CD4-positive, CD25-positive, alpha-beta regulatory T cell (primary cell): Measurements from ENCODE around the gene NEURL3. TPM values are rescaled to one million over a fixed set of nuclear protein-coding genes. Genes with fewer than 3 reads are reported as not detected.
A peak's percentile ranks its signal among the peaks of the same experiment; 100 is the strongest.

Experiments used
- ATAC-seq, 2 donors: fragments of 150-1000 bp; cut with Tn5 transposase; one replicate each; pipeline ENCODE4 v1.10.0; 2021; ENCODE audit warnings: low read depth in 2 of 2, moderate number of reproducible peaks in 2 of 2, moderate library complexity in 1 of 2
- DNase-seq, 3 donors: peaks; one replicate each; pipeline versions ENCODE4 v3.0.0 to v3.0.0-alpha.2; 2012 to 2022; ENCODE audit warnings: mixed read lengths in 1 of 3
- H3K27ac ChIP-seq: one replicate; pipeline ENCODE4 v1.7.0; 2013; ENCODE audit warnings: mild to moderate bottlenecking, low read length; ENCODE audit not compliant: insufficient read depth, poor library complexity, severe bottlenecking
- H3K27me3 ChIP-seq: one replicate; pipeline ENCODE4 v1.7.0; 2013; ENCODE audit warnings: low read length; ENCODE audit not compliant: control insufficient read depth, insufficient read depth
- H3K36me3 ChIP-seq: one replicate; pipeline ENCODE4 v1.7.0; 2013; ENCODE audit warnings: mild to moderate bottlenecking, low read length, moderate library complexity; ENCODE audit not compliant: control insufficient read depth, insufficient read depth
- H3K4me1 ChIP-seq: 2 replicates; pipeline ENCODE4 v1.7.0; 2013; ENCODE audit warnings: mild to moderate bottlenecking, low read length; ENCODE audit not compliant: insufficient read depth, control insufficient read depth, poor library complexity, severe bottlenecking
- H3K4me3 ChIP-seq: one replicate; pipeline ENCODE4 v1.7.0; 2013; ENCODE audit warnings: low read depth, mild to moderate bottlenecking, low read length, moderate library complexity
- H3K9me3 ChIP-seq, 2 experiments: 1 replicate in 1 of 2; 2 replicates in 1 of 2; pipeline ENCODE4 v1.7.0; 2013; ENCODE audit warnings: low read length in 2 of 2, mild to moderate bottlenecking in 1 of 2, moderate library complexity in 1 of 2; ENCODE audit not compliant: control insufficient read depth in 2 of 2
- H3K27ac Mint-ChIP-seq, 3 donors: one replicate each; pipeline ENCODE4 v1.8.0; 2020 to 2022; ENCODE audit warnings: mild to moderate bottlenecking in 3 of 3, mixed read lengths in 3 of 3, moderate library complexity in 2 of 3
- H3K27me3 Mint-ChIP-seq: one replicate; pipeline ENCODE4 v1.8.0; 2022; ENCODE audit warnings: mild to moderate bottlenecking, mixed read lengths
- H3K36me3 Mint-ChIP-seq: one replicate; pipeline ENCODE4 v1.8.0; 2020; ENCODE audit warnings: mixed read lengths
- H3K4me1 Mint-ChIP-seq, 4 donors: one replicate each; pipeline ENCODE4 v1.8.0; 2020 to 2022; ENCODE audit warnings: mixed read lengths in 4 of 4, mild to moderate bottlenecking in 1 of 4
- H3K4me3 Mint-ChIP-seq, 4 donors: one replicate each; pipeline ENCODE4 v1.8.0; 2020 to 2022; ENCODE audit warnings: mild to moderate bottlenecking in 4 of 4, mixed read lengths in 4 of 4, moderate library complexity in 3 of 4
- H3K9me3 Mint-ChIP-seq, 7 donors: one replicate each; pipeline ENCODE4 v1.8.0; 2020 to 2022; ENCODE audit warnings: mixed read lengths in 7 of 7, mild to moderate bottlenecking in 3 of 7, moderate library complexity in 2 of 7
- polyA plus RNA-seq, 4 donors: library from polyadenylated mRNA; unstranded; fragments of 300-500 nt; fragmentation: Illumina TruSeq; gene quantifications; one replicate each; pipeline ENCODE4 v1.2.3, GENCODE V29; 2021
- total RNA-seq: library from RNA; stranded (reverse); gene quantifications from one replicate; pipeline ENCODE4 v1.2.3, GENCODE V29; 2022

The NEURL3 gene
- total and polyA plus RNA-seq, 5 donors from 2014 or later, result 0.18 TPM; not detected in 4

- Mint-ChIP-seq H3K27ac (no peak overlapping the region), H3K4me1 (peaks cover 0 to 8% (median 1%) of the 10 kb centered on the region in 4 donors), H3K27me3 (no peaks in the 10 kb centered on the region), H3K9me3 (peaks cover 4 to 18% (median 7%) of the 10 kb centered on the region in 7 donors), H3K36me3 (peaks cover 4% of the 10 kb centered on the region), H3K4me3 (no peak overlapping the region)
- Histone ChIP-seq H3K27ac (no peak overlapping the region), H3K4me1 (no peaks in the 10 kb centered on the region), H3K9me3 (peaks cover 7% of the 10 kb centered on the region in 2 experiments), H3K4me3 (no peak overlapping the region), H3K36me3 (no peaks in the 10 kb centered on the region), H3K27me3 (no peaks in the 10 kb centered on the region)
- no peak for ATAC-seq
- DNase-seq, result no peak
Observed at GRCh38 chr2:96493072-96493471, 12.1 kb downstream of the NEURL3 start.

- H3K4me3 Mint-ChIP-seq, result no peak overlapping the region
- H3K27ac Mint-ChIP-seq, result no peak overlapping the region
- H3K4me1 ChIP-seq, result no peaks in the 10 kb centered on the region
- H3K9me3 Mint-ChIP-seq, result peaks cover 4 to 18% (median 7%) of the 10 kb centered on the region in 7 donors
- no peaks in the 10 kb centered on the region for H3K27me3 ChIP-seq
- ATAC-seq (no peak), DNase-seq (peak in 1 of 3 donors; percentile 52)
- H3K4me1 Mint-ChIP-seq, result peaks cover 3 to 10% (median 4%) of the 10 kb centered on the region in 4 donors
- no peak overlapping the region for H3K27ac ChIP-seq
- no peaks in the 10 kb centered on the region for H3K27me3 Mint-ChIP-seq
- peaks cover 7% of the 10 kb centered on the region in 2 experiments for H3K9me3 ChIP-seq
- peaks cover 4% of the 10 kb centered on the region for H3K36me3 Mint-ChIP-seq
- no peak overlapping the region for H3K4me3 ChIP-seq
- H3K36me3 ChIP-seq, result no peaks in the 10 kb centered on the region
Observed at GRCh38 chr2:96491860-96492497, 13.2 kb downstream of the NEURL3 start.

GRCh38 chr2:96489663-96490062, 15.5 kb downstream of the NEURL3 start:
- Histone ChIP-seq H3K27me3 (no peaks in the 10 kb centered on the region), H3K36me3 (no peaks in the 10 kb centered on the region), H3K4me3 (no peak overlapping the region), H3K9me3 (peaks cover 6 to 7% of the 10 kb centered on the region in 2 experiments), H3K27ac (no peak overlapping the region), H3K4me1 (peaks cover 10% of the 10 kb centered on the region)
- Mint-ChIP-seq H3K27ac (peak overlapping the region in 1 of 3 donors; percentile 38), H3K27me3 (no peaks in the 10 kb centered on the region), H3K36me3 (no peaks in the 10 kb centered on the region), H3K9me3 (peaks cover 0 to 8% (median 3%) of the 10 kb centered on the region in 7 donors), H3K4me1 (peaks cover 16 to 28% (median 22%) of the 10 kb centered on the region in 4 donors), H3K4me3 (no peak overlapping the region)
- DNase-seq (no peak), ATAC-seq (no peak)

GRCh38 chr2:96489261-96489660, 15.9 kb downstream of the NEURL3 start:
- peaks cover 10% of the 10 kb centered on the region for H3K4me1 ChIP-seq
- DNase-seq (no peak), ATAC-seq (no peak)
- H3K27ac ChIP-seq, result no peak overlapping the region
- peaks cover 2 to 5% of the 10 kb centered on the region in 2 experiments for H3K9me3 ChIP-seq
- Mint-ChIP-seq H3K9me3 (peaks cover 0 to 5% (median 1%) of the 10 kb centered on the region in 7 donors), H3K4me1 (peaks cover 16 to 29% (median 24%) of the 10 kb centered on the region in 4 donors), H3K27me3 (no peaks in the 10 kb centered on the region), H3K36me3 (no peaks in the 10 kb centered on the region), H3K27ac (peak overlapping the region in 1 of 3 donors; percentile 38), H3K4me3 (no peak overlapping the region)
- no peaks in the 10 kb centered on the region for H3K36me3 ChIP-seq
- no peak overlapping the region for H3K4me3 ChIP-seq
- H3K27me3 ChIP-seq, result no peaks in the 10 kb centered on the region

- Mint-ChIP-seq H3K36me3 (no peaks in the 10 kb centered on the region), H3K4me1 (peaks cover 13 to 39% (median 23%) of the 10 kb centered on the region in 4 donors), H3K9me3 (peaks cover 0 to 3% (median 0%) of the 10 kb centered on the region in 7 donors), H3K27me3 (no peaks in the 10 kb centered on the region), H3K4me3 (peak overlapping the region; percentile 84 to 94 (median 92)), H3K27ac (peak overlapping the region; percentile 95 to 99 (median 99))
- Histone ChIP-seq H3K36me3 (no peaks in the 10 kb centered on the region), H3K4me1 (peaks cover 10% of the 10 kb centered on the region), H3K27ac (peak overlapping the region; percentile 82), H3K27me3 (no peaks in the 10 kb centered on the region), H3K9me3 (no peaks in the 10 kb centered on the region), H3K4me3 (peak overlapping the region; percentile 82)
- DNase-seq (peak in 1 of 3 donors; percentile 17), ATAC-seq (no peak)
Observed at GRCh38 chr2:96486696-96487095, 18.5 kb downstream of the NEURL3 start.

- Mint-ChIP-seq H3K36me3 (no peaks in the 10 kb centered on the region), H3K4me1 (peaks cover 13 to 39% (median 23%) of the 10 kb centered on the region in 4 donors), H3K27ac (peak overlapping the region; percentile 95 to 99 (median 99)), H3K9me3 (peaks cover 0 to 3% (median 0%) of the 10 kb centered on the region in 7 donors), H3K27me3 (no peaks in the 10 kb centered on the region), H3K4me3 (peak overlapping the region; percentile 84 to 94 (median 92))
- H3K27ac ChIP-seq, result peak overlapping the region; percentile 82
- DNase-seq (peak; percentile 53 to 95 (median 73)), ATAC-seq (peak; percentile 95 to 96)
- H3K27me3 ChIP-seq, result no peaks in the 10 kb centered on the region
- peaks cover 10% of the 10 kb centered on the region for H3K4me1 ChIP-seq
- H3K36me3 ChIP-seq, result no peaks in the 10 kb centered on the region
- H3K4me3 ChIP-seq, result peak overlapping the region; percentile 82
- H3K9me3 ChIP-seq, result no peaks in the 10 kb centered on the region
Observed at GRCh38 chr2:96485751-96486651, 19.2 kb downstream of the NEURL3 start.

GRCh38 chr2:96485350-96485749, 19.8 kb downstream of the NEURL3 start:
- H3K4me1 Mint-ChIP-seq, result peaks cover 13 to 39% (median 23%) of the 10 kb centered on the region in 4 donors
- DNase-seq (peak in 1 of 3 donors; percentile 11), ATAC-seq (no peak)
- H3K27ac Mint-ChIP-seq, result peak overlapping the region; percentile 95 to 99 (median 99)
- no peaks in the 10 kb centered on the region for H3K27me3 ChIP-seq
- H3K36me3 Mint-ChIP-seq, result no peaks in the 10 kb centered on the region
- no peak overlapping the region for H3K4me3 ChIP-seq
- H3K4me3 Mint-ChIP-seq, result peak overlapping the region; percentile 40 to 94 (median 92)
- no peaks in the 10 kb centered on the region for H3K9me3 ChIP-seq
- peaks cover 10% of the 10 kb centered on the region for H3K4me1 ChIP-seq
- H3K27ac ChIP-seq, result peak overlapping the region; percentile 82
- H3K36me3 ChIP-seq, result no peaks in the 10 kb centered on the region
- peaks cover 0 to 3% (median 0%) of the 10 kb centered on the region in 7 donors for H3K9me3 Mint-ChIP-seq
- no peaks in the 10 kb centered on the region for H3K27me3 Mint-ChIP-seq
